CD4-positive, alpha-beta T cell treated with Interleukin-15 for 4 hours (primary cell): ENCODE results near the gene FBXO8.
"Not testable (repeated sequence)": the region's sequence is repeated elsewhere in the genome, so short reads cannot be mapped to it uniquely, and the experiment has no call there.

Source experiments
- DNase-seq: peaks from one replicate; pipeline ENCODE4 v3.0.0-alpha.2; 2020; ENCODE audit warnings: low spot score

FBXO8 gene

DNA sequence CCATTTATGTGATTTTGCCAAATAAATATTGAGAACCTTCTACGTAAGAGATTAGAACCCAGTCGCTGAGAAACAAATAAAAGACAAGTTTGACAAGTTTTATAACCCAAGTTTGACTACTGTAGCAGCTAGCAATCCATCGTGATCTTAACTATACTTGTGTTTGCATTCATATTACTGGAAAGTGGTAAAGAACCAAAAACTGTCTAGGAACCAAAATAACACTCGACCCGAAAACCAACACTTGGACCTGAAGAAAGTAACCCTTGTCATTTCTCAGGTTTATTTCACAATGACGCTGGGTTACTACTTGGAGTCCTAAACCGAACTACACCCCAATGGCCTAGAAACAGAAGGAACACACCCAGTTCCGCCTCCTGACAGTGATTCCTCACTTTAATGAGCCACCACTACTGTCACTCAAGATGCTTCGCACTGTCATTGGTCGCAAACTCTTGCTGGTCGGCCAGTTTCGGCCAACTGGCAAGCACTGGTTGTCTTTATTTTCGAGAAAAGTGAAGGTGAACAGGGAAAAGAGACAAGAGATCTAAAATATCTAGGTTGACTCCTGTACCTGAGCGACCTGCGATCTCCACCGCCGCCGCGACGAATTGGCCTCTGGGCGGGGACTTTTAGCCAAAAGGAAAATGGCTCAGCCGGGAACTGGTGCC is 496 bp downstream of the FBXO8 start:
- DNase-seq = peak; percentile 89

DNA sequence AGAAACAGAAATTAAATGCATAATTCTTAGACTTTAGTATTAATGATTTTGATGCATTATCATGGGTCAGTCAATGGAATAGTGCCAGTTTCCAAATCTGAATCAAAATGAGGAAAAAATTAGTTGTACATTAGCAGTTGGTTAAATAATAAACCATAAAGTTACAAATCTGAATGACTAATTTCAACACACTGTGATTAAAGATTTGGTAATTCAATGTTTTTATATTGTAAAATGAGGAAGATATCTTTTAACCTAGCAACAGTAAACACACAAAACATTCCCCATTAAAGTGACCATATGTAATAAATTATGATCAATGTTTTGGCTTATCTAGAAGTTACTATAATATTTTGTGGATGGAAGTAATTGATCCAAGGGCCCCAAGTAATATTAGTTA is 1.6 kb downstream of the FBXO8 start:
- no peak for DNase-seq

DNA sequence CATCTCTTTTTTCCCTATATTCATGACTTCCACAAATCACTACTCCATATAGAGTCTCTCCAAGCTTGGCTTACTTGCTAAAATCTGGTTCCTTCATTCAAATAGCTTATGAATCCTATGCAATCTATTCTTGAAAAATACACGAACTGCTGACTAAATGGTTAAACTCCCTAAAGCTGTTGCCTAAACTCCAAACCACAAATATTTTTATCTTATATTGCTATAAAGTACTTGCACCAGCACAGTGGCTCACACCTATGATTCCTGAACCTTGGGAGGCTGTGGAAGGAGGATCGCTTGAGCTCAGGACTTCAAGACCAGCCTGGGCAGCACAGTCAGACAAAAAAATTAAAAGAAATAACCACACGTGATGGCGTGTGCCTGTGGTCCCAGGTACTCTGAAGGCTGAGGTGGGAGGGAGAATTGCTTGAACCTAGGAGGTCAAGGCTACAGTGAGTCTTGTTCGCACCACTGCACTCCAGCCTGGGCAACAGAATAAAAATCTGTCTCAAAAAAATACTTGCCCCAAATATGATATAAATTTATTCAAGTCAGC is 2.2 kb downstream of the FBXO8 start:
- DNase-seq = no peak

DNA sequence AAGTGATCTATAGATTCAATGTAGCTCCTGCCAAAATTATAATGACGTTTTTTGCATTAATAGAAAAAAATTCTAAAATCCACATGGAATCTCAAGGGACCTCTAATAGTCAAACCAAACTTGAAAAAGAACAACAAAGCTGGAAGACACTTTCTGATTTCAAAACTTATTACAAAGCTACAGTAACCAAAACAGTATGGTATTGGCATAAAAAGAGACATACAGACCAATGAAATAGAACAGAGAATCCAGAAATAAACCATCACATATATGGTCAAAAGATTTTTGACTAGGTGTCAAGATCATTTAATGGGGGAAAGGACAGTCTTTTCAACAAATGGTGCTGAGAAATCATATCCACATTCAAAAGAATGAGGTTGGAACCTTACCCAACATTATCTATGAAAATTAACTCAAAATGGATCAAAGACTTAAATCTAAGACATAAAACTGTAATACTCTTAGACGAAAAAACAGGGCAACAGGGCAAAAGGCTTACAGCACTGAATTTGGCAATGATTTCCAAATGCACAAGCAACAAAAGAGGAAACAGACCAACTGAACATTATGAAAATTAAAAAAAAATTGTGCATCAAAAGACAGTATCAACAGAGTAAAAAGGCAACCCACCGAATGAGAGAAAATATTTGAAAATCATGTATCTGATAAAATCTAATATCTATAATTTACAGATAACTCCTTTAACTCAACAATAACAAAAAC is 3.9 kb downstream of the FBXO8 start:
- no peak for DNase-seq

DNA sequence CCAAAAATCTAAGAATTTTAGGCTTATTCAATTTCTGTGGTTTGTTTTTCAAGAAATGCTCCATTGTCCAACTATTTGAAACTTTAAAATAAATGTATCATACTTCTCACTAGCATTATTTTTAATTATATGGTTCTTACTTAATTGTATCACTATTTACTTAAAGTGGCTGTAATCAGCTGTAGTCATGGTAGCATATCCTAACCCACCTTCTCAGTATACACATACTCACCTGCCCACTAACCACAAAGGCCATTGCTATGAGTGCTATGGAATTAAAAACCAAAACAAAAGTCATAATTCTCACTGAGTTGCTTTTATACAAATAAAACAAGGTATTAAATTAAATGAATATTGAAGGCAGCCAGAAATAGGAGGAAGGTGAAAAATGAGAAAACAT is 5.0 kb downstream of the FBXO8 start:
- DNase-seq = no peak

DNA sequence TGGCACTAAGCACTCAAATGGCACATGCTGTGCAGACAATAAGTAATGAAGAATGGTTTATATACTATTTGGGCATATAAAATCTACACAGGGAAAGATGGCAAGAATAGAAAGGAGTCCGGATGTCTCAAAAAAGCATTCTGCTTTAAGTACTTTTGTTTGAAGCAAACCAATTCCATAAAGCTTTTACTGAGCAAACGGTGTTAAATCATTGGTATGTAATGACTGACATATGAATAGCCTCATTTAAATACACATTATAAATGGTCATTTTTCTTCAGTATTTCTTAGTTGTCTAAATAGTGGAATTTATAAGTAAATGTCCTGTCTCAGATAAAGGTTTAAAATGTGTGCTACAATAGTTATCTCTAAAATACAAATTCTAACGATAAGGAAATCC is 6.0 kb downstream of the FBXO8 start:
- no peak for DNase-seq

DNA sequence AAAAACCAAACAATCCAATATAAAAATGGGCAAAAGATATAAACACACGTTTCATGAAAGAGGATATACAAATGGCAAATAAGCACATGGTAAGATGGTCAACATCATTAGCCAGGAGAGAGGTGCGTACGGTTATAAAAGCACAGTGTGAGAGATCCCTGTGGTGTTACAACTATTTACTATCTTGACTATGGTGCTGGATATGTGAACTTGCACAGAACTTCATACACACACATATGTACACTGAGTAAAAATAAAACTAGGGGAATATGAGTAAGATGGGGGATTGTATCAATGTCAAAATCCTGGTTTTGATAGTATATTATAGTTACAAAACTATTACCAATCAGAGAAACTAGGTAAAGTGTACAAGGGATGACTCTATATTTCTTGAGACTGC is 8.4 kb downstream of the FBXO8 start:
- DNase-seq = no peak

DNA sequence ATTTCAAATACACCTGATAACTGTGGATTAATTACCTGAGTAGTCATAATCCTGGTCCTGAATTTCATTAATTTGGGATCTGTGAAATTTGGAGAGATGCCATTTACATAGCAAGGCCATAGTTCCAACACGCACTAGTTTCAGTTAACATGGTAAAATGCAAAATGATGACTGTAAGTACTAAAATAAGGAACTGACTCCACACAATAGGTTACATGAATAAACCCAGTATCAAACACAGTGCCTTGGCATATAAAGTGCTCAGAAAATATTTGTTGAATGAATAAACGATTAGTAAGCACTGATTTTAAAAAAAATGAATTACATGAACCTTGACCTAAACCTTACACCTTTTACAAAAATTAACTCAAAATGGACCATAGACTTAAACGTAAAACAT is 9.0 kb downstream of the FBXO8 start:
- DNase-seq = no peak

DNA sequence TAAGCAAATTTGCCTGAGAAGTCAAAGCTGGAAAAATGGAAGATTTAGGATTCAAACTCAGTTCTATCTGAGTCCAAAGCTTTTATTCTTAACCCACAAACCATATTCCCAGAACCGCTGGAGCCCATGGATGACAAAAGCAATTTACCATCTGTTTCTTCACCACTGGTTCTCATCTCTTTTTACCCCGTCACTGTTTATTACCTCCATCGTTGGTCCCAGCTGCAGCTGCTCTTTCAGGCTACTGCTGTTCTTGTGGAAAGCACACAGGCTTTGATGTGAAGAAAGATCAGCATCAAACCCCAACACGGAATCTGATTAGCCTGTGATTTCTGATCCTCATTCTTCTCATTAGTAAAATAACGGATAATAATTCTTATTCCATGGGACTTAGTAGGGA is 9.5 kb downstream of the FBXO8 start:
- DNase-seq = no peak

DNA sequence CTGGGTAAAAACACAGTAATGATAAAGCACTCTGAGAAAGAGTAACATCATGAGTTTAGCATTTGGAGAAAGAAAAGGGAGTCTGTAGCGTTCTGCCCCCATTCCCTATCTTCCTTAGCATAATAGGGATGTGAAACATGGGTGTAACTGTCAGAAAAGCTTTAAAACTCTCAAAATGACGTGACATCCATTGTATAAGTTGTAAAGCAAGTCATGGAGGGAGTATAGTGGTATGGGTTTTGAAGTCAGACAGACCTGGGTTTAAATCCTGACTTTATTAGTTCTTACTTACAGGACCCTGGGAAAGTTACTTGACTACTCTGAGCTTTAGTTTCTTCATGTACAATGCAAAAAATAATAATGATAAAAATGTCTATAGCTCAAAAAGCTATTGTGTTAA is 17.1 kb downstream of the FBXO8 start:
- DNase-seq = no peak

DNA sequence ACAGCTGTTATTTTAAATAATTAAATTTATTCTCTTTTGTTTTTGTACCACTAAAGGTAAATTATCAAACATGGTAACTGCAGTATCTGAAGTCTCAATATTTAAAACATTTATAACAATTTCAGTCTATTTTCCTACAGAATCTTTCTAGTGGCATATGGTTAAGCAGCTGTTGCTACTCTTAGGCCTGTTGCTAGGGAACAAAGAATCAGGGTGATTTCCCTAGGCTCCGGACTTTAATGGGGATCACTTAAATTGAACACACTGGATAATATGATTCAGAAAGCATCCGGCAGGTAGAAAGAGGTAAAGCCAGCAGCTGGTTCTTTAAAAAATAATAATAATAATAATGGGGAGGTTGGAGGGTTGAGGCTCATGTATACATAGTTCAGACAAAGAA is 17.6 kb downstream of the FBXO8 start:
- no peak for DNase-seq

DNA sequence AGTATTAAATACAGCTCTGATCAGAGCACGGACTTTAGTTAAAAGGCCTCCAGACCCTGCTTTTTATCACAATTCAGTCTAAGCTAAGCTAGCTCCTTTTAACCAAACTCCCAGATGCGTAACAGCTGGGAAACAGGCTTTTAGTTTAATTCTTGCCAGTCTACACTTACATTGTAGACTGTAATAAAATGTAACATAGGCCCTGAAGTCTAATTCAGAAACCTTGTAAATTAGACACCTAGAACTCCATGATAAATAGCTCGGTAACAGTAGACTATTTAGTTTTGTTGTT is 20.1 kb downstream of the FBXO8 start:
- no peak for DNase-seq

DNA sequence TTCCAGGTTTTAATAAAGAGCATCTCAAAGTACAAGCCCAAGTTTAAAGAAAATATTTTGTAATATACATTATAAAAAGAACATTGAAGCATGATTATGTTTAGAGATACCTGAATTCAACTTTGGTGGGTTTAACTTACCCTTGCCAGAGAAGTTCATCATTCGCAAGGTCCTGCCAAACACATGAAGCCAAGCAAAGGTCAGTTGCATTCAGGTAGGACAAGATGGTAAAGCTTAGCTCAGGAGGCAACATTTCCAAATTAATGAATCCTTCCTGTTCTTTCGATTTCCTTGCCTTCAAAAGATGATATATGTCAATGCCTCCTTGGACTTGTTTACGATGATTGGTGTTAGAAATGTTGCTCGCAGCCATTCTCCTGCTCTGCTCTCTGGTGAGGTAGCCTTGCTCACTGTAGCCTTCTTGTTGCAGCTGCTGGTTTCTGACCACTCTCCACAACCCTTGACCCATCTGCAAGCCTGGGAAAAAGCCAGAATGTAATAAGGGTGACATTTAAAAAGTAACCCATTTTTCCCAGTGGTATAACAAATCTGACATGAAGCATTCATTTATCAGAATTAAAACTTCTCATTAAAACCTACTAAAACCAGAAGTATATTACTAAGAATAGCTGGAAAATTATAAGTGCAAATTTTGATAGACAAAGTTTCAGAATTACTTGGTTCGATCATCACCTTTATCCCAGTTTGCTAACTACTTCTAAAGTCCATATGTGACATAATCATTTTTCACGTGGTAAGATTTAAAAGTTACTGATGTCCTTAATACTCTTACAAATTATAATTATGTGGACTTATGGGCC is 20.6 kb downstream of the FBXO8 start:
- no peak for DNase-seq

DNA sequence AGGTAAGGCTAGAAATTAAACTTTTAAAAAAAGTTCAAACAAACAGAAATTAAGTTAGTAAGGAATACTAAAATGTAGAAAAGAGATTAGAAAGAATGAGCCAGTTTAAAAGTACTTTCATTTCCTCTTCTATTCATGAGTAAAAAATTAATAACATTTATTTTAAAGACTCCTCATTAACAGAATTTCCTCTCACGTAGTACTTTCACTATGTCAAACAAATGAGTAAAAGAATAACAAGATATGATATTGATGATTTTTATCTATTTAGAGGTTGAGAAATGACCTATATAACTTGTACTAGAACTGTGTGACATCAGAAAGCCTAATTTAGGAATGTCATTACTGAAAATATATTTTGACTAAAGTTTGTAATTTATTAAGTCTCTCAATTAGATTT is 22.0 kb downstream of the FBXO8 start:
- not testable (repeated sequence) for DNase-seq

DNA sequence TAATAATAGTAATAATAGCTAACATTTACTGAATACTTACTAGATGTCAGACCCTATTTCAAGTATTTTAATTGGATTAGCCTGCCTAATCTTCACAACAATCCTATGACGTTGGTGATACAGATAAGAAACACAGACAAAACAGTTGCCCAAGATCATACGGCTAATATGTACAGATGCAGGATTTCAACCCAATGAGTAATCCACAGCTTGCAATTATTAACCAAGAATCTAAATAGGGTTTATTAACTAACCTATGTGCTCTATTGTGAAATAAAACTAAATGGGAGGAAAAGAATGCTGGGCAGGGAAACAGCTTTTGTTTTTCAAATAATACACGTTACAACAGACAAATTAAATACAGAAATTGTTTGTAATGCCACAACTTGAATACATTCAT is 23.4 kb downstream of the FBXO8 start:
- no peak for DNase-seq

DNA sequence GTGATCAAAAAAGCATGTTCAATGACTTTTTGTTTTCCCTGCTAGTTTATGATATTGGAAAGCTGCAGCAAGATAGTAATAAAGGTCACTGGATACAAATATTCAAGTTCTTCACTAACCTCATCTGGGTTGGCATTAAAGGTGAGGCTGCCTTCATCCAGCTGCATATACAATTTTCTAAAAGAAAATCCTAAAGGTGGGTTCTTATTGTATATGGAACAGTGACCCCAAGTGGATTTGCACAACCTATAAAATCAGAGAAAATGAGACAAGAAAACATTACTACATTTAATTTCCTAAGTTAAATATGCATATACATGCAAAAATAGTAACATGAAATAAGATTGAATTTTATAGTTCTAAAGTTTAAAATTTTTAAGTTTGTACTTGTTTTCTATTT is 23.9 kb downstream of the FBXO8 start:
- no peak for DNase-seq

DNA sequence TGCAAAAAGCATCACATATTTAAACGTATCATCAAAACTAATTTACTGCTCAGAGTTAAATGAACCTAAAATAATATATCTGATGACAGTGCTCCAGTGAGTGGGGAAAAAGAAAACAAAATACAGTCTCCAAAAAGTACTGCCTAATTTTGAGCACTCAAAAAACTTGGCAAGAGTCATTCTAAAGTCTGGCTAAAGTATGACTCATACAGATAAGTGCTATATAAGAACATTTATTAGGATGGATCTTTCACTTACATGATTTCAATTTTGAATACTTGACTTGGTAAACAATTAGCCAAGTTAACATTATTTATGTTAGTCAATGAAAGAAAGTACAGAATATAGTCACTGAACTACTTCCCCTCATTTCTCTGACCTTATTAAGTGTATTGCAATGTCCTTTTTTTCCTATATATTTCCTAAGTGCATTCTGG is 27.2 kb downstream of the FBXO8 start:
- no peak for DNase-seq

DNA sequence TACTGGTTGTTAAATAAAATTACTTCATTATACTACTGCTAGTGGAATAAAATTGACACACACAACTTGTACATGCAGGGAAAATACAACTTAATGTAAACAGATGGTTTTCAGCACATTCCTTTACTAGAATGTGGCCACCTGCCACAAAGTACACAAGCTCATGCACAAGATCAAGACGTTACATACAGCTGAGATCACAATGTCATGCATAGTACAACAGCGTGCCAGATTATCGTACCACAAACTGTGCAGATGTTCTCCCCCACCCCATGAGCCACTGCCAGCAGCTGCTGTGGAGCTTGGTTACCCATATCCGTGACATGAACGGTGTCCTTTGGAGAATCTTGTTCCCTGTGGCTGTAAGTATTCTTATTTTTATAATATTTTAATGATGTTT is 27.7 kb downstream of the FBXO8 start:
- no peak for DNase-seq

DNA sequence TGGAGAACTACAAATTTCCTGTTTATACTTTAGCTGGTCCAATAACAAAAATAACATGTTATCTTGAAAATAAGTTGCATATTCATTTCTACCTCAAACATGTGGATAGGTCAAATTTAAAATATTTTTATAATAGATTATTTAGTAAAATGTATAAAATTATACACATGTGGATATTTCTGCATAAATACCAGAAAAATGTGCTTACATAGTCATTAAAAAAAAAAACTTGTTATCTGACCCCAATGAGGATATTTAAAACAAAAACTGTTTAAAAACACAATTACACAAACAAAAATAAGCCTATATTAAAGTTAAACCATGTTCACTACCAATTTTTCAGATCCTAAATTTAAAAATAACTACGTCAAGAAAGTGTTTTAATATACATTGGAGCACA is 28.1 kb downstream of the FBXO8 start:
- no peak for DNase-seq

DNA sequence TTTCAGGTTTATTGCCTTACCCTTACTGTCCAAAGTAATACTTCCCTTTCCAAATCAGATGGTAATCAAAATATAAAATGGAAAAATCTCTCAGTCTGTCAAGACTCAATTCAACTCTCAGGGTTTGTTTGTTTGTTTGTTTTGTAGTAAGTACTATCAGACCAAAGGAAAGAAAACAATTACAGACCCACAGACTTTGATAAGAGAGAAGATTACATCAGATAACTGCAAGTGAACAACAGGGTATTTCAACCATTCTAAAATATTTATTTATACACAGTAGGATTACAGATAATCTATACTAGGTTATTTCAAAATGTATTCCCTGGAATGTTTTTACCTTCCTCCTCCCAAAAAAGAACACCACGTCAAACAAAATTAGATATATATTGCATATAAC is 28.9 kb downstream of the FBXO8 start:
- no peak for DNase-seq

DNA sequence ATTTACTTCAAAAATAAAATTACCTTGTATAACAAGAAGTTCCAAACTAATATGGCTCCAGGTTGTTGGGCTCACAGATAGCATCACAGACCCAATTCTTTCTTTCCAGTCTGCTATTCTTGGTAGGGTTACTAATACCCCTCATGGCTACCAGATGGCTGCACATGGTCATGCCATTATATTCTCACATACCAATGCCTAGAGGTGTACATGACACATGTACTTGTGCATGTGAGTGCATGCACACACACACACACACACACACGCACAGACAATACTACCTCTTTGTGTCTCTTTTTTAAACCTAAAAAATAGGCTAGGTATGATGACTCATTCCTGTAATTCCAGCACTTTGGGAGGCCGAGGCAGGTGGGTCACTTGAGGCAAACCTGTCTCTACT is 31.1 kb downstream of the FBXO8 start:
- DNase-seq = no peak

DNA sequence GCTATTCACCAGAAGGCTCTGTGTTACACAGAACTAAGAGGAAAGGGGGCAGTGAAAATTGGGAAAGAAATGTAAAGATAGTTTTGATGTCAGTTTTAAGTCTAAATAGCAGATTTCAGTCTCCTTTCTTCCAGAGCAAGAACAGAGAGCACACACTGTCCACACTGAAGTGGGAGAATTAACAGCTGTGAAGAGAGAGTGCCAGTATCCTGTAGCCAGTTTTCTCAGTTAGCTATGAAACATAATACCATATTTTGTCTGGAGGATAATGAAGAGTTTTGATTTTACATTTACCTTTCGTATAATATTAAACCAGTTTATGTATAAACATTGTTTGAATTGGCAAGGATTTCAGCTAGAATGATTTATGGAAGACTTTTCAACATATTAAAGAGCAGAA is 35.1 kb downstream of the FBXO8 start:
- DNase-seq = no peak

DNA sequence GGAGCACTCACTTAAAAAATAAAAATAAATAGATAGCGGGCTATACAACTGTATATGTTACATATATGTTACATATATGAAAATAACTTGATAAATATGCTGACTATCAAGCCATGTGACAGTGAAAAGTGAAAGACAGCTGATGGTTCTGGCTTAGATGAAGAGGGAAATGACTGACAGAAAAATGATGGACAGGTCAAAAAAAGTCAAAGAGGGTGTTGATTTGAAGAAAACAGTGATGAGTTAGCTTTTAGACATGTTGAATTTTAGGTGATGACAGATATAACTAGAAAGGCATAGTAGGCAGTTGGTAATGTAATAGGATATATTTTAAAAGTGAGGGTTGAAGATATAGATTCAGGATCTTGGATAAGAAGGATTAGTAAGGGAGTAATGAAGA is 37.8 kb downstream of the FBXO8 start:
- DNase-seq = no peak
